Natural killer cell (primary cell): ENCODE measurements around the gene TRIM2. TPM values are rescaled to one million over a fixed set of nuclear protein-coding genes. Genes with fewer than 3 reads are reported as not detected.

ENCODE experiments used
- ATAC-seq, 3 donors: fragments of 150-1000 bp in 2 of 3; fragments of 200-7000 bp in 1 of 3; cut with Tn5 transposase; 1 replicate in 1 of 3; 2 replicates in 2 of 3; pipeline ENCODE4 v1.10.0; 2021; ENCODE audit warnings: mild to moderate bottlenecking in 2 of 3, moderate library complexity in 2 of 3
- DNase-seq, 2 donors: peaks; one replicate each; pipeline versions ENCODE4 v3.0.0 to v3.0.0-alpha.2; 2013 to 2021; ENCODE audit warnings: mixed read lengths in 1 of 2
- H3K27ac ChIP-seq: one replicate; pipeline ENCODE4 v1.5.1; 2013; ENCODE audit warnings: mild to moderate bottlenecking, low read length
- H3K27me3 ChIP-seq: one replicate; pipeline ENCODE4 v1.6.1; 2013; ENCODE audit warnings: low read length; ENCODE audit not compliant: control insufficient read depth, insufficient read depth
- H3K36me3 ChIP-seq: one replicate; pipeline ENCODE4 v1.6.1; 2013; ENCODE audit warnings: low read length; ENCODE audit not compliant: control insufficient read depth, insufficient read depth
- H3K4me1 ChIP-seq: one replicate; pipeline ENCODE4 v1.6.1; 2013; ENCODE audit warnings: low read length; ENCODE audit not compliant: control insufficient read depth, insufficient read depth
- H3K4me3 ChIP-seq: one replicate; pipeline ENCODE4 v1.5.1; 2013; ENCODE audit warnings: low read length
- H3K9me3 ChIP-seq: one replicate; pipeline ENCODE4 v1.6.1; 2013; ENCODE audit warnings: low read length; ENCODE audit not compliant: control insufficient read depth, insufficient read depth
- H3K27ac Mint-ChIP-seq, 2 donors: one replicate each; pipeline ENCODE4 v1.8.0; 2022; ENCODE audit warnings: mild to moderate bottlenecking in 2 of 2, mixed read lengths in 2 of 2, moderate library complexity in 1 of 2
- H3K27me3 Mint-ChIP-seq, 2 donors: one replicate each; pipeline ENCODE4 v1.8.0; 2022; ENCODE audit warnings: low read depth in 2 of 2, mixed read lengths in 2 of 2
- H3K36me3 Mint-ChIP-seq: one replicate; pipeline ENCODE4 v1.8.0; 2022; ENCODE audit warnings: mixed read lengths
- H3K4me1 Mint-ChIP-seq, 2 donors: one replicate each; pipeline ENCODE4 v1.8.0; 2022; ENCODE audit warnings: mixed read lengths in 2 of 2
- H3K4me3 Mint-ChIP-seq: one replicate; pipeline ENCODE4 v1.8.0; 2022; ENCODE audit warnings: mild to moderate bottlenecking, moderate library complexity, mixed read lengths
- H3K9me3 Mint-ChIP-seq, 2 donors: one replicate each; pipeline ENCODE4 v1.8.0; 2022; ENCODE audit warnings: mixed read lengths in 2 of 2
- CTCF ChIP-seq: fragments of 200-600 bp; IDR thresholded peaks from one replicate; pipeline ENCODE4 v1.8.0; 2022; ENCODE audit warnings: antibody characterized with exemption
- WGBS: methylation state at CpG from one replicate; pipeline ENCODE4 v1.1.7; 2013; ENCODE audit warnings: missing lambda C conversion rate; ENCODE audit not compliant: insufficient coverage; 5-methylcytosine and 5-hydroxymethylcytosine counted together
- intact Hi-C: fragments of 100-400 bp; cut with micrococcal nuclease; formaldehyde crosslinking; loops from one replicate; pipeline ENCODE4 v1.14.2; 2022
- total RNA-seq, 4 donors: library from RNA; stranded (reverse); fragments of 120-200 nt in 1 of 4; gene quantifications; one replicate each; pipeline versions ENCODE4 v1.2.3 to v1.2.4, GENCODE V29; 2013 to 2022

TRIM2 gene
- total RNA-seq, 3 donors from 2014 or later (not counting 1 experiment from before 2014, with no cell fraction given) = 0.11 TPM; not detected in 2

GRCh38 chr4:153246446-153247115 lies 42.3 kb downstream of the TRIM2 start:
- ATAC-seq (no peak), DNase-seq (no peak)
- WGBS = 92% methylated on average over 7 of the region's 7 CpGs
- Histone ChIP-seq H3K27me3 (no peaks in the 10 kb centered on the region), H3K4me3 (no peak overlapping the region), H3K27ac (no peak overlapping the region), H3K36me3 (no peaks in the 10 kb centered on the region), H3K4me1 (peaks cover 14% of the 10 kb centered on the region), H3K9me3 (no peaks in the 10 kb centered on the region)
- intact Hi-C loops = no loop called here
- peaks cover 0 to 10% of the 10 kb centered on the region in 2 donors for H3K27me3 Mint-ChIP-seq
- H3K9me3 Mint-ChIP-seq = no peaks in the 10 kb centered on the region
- H3K36me3 Mint-ChIP-seq = no peaks in the 10 kb centered on the region
- H3K27ac Mint-ChIP-seq = no peak overlapping the region
- no peak overlapping the region for H3K4me3 Mint-ChIP-seq
- H3K4me1 Mint-ChIP-seq = peaks cover 11 to 17% of the 10 kb centered on the region in 2 donors
- TF ChIP-seq CTCF = no peak

- intact Hi-C loops = no loop called here
- ATAC-seq (no peak), DNase-seq (no peak)
- Mint-ChIP-seq H3K4me3 (no peak overlapping the region), H3K36me3 (no peaks in the 10 kb centered on the region), H3K9me3 (no peaks in the 10 kb centered on the region), H3K27me3 (peaks cover 0 to 9% of the 10 kb centered on the region in 2 donors), H3K4me1 (peaks cover 11 to 17% of the 10 kb centered on the region in 2 donors), H3K27ac (no peak overlapping the region)
- H3K27ac ChIP-seq = no peak overlapping the region
- H3K4me1 ChIP-seq = peaks cover 14% of the 10 kb centered on the region
- WGBS = 97% methylated on average over 6 of the region's 6 CpGs
- H3K4me3 ChIP-seq = no peak overlapping the region
- no peak for TF ChIP-seq CTCF
- H3K9me3 ChIP-seq = no peaks in the 10 kb centered on the region
- no peaks in the 10 kb centered on the region for H3K36me3 ChIP-seq
- H3K27me3 ChIP-seq = no peaks in the 10 kb centered on the region
These were observed 42.9 kb downstream of the TRIM2 start for GRCh38 chr4:153247116-153247490.

GRCh38 chr4:153248641-153249198 lies 44.5 kb downstream of the TRIM2 start:
- Histone ChIP-seq H3K27me3 (no peaks in the 10 kb centered on the region), H3K4me3 (peak overlapping the region; percentile 46), H3K9me3 (no peaks in the 10 kb centered on the region), H3K4me1 (peaks cover 14% of the 10 kb centered on the region), H3K27ac (no peak overlapping the region), H3K36me3 (no peaks in the 10 kb centered on the region)
- no peaks in the 10 kb centered on the region for H3K9me3 Mint-ChIP-seq
- WGBS = 27% methylated on average over 11 of the region's 14 CpGs
- peak overlapping the region; percentile 89 for H3K4me3 Mint-ChIP-seq
- intact Hi-C loops = no loop called here
- peaks cover 11 to 17% of the 10 kb centered on the region in 2 donors for H3K4me1 Mint-ChIP-seq
- H3K27me3 Mint-ChIP-seq = peaks cover 0 to 9% of the 10 kb centered on the region in 2 donors
- DNase-seq (no peak), ATAC-seq (peak in 1 of 3 donors; percentile 5)
- TF ChIP-seq CTCF = no peak
- H3K27ac Mint-ChIP-seq = peak overlapping the region in 1 of 2 donors; percentile 86
- H3K36me3 Mint-ChIP-seq = no peaks in the 10 kb centered on the region
